ENCODE results near the gene SLC7A6.

Gene SLC7A6

DNA sequence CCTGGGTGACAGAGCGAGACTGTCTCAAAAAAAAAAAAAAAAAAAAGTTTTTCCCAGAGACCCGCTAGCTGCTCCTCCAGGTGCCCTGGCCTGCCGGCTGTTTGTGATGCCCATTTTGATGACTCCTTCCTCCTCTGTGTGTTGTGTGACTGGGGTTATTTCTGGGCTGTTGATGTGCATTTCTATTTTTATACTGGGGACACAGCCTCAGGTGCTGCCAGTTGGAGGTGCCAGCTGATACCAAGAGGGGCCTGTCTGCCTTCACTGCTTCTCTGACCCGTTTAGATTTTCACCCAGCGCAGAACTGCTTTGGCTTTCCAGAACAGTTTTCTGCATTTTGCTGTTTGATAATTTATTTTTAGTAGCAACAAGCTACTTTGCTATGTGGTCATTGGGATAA, 12.5 kb upstream of the SLC7A6 start:
- H3K4me1 ChIP-seq (ENCODE audit: control insufficient read depth in 5 of 5, insufficient read depth in 5 of 5, low read length in 5 of 5) = peaks cover 2 to 35% (median 21%) of the 10 kb centered on the region in 5 donors
- no peaks in the 10 kb centered on the region for H3K9me3 ChIP-seq (ENCODE audit: control insufficient read depth in 5 of 5, low read length in 5 of 5)
- peaks cover 0 to 80% (median 58%) of the 10 kb centered on the region in 5 donors for H3K36me3 ChIP-seq (ENCODE audit: control insufficient read depth in 5 of 5, insufficient read depth in 5 of 5, low read length in 5 of 5)
- no peak overlapping the region for H3K27ac ChIP-seq (ENCODE audit: low read depth, low read length)
- H3K4me3 ChIP-seq (ENCODE audit: low read depth in 1 of 5, low read length in 5 of 5) = no peak overlapping the region
- no peaks in the 10 kb centered on the region for H3K27me3 ChIP-seq (ENCODE audit: control insufficient read depth in 5 of 5, insufficient read depth in 4 of 5, low read length in 5 of 5)
- H3K9ac ChIP-seq (ENCODE audit: low read length in 5 of 5) = no peak overlapping the region

DNA sequence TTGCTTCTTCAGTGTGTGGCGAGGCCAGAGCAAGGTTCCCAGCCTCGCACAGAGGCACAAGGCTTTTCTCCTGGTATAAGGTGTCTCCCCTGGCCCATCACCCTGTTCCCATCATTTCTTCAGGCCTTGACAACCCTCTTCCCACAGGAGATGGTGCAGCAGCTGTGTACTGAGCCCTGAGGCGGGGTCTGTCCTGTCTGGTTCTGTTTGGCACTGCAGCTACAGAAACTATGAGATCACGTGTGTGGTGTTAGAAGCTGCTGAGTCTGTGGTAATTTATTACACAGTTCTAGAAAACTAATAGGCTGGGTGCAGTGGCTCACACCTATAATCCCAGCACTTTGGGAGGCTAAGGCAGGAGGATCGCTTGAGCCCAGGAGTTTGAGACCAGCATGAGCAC, 11.9 kb upstream of the SLC7A6 start:
- peaks cover 0 to 33% (median 18%) of the 10 kb centered on the region in 5 donors for H3K4me1 ChIP-seq (ENCODE audit: control insufficient read depth in 5 of 5, insufficient read depth in 5 of 5, low read length in 5 of 5)
- H3K27ac ChIP-seq (ENCODE audit: low read depth, low read length) = no peak overlapping the region
- no peak overlapping the region for H3K9ac ChIP-seq (ENCODE audit: low read length in 5 of 5)
- H3K4me3 ChIP-seq (ENCODE audit: low read depth in 1 of 5, low read length in 5 of 5) = no peak overlapping the region
- peaks cover 0 to 80% (median 61%) of the 10 kb centered on the region in 5 donors for H3K36me3 ChIP-seq (ENCODE audit: control insufficient read depth in 5 of 5, insufficient read depth in 5 of 5, low read length in 5 of 5)
- no peaks in the 10 kb centered on the region for H3K27me3 ChIP-seq (ENCODE audit: control insufficient read depth in 5 of 5, insufficient read depth in 4 of 5, low read length in 5 of 5)
- no peaks in the 10 kb centered on the region for H3K9me3 ChIP-seq (ENCODE audit: control insufficient read depth in 5 of 5, low read length in 5 of 5)

DNA sequence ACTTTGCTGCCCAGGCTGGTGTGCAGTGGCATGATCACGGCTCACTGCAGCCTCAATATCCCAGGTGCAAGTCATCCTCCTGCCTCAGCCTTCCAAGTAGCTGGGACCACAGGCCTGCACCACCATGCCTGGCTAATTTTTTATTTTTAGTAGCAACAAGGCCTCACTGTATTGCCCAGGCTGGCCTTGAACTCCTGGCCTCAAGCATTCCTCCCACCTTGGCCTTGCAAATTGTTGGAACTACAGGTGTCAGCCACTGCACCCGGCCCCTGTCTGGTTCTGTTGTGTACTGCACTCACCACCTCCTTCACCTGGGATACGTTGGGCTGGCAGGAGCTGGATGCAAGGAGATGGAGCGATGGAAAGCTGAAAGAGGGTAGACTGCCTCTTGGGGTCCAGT, 10.6 kb upstream of the SLC7A6 start:
- Histone ChIP-seq H3K4me3 (ENCODE audit: low read depth in 1 of 5, low read length in 5 of 5) (no peak overlapping the region), H3K9ac (ENCODE audit: low read length in 5 of 5) (no peak overlapping the region), H3K9me3 (ENCODE audit: control insufficient read depth in 5 of 5, low read length in 5 of 5) (no peaks in the 10 kb centered on the region), H3K36me3 (ENCODE audit: control insufficient read depth in 5 of 5, insufficient read depth in 5 of 5, low read length in 5 of 5) (peaks cover 0 to 87% (median 67%) of the 10 kb centered on the region in 5 donors), H3K27me3 (ENCODE audit: control insufficient read depth in 5 of 5, insufficient read depth in 4 of 5, low read length in 5 of 5) (no peaks in the 10 kb centered on the region), H3K4me1 (ENCODE audit: control insufficient read depth in 5 of 5, insufficient read depth in 5 of 5, low read length in 5 of 5) (peaks cover 2 to 37% (median 23%) of the 10 kb centered on the region in 5 donors), H3K27ac (ENCODE audit: low read depth, low read length) (no peak overlapping the region)

DNA sequence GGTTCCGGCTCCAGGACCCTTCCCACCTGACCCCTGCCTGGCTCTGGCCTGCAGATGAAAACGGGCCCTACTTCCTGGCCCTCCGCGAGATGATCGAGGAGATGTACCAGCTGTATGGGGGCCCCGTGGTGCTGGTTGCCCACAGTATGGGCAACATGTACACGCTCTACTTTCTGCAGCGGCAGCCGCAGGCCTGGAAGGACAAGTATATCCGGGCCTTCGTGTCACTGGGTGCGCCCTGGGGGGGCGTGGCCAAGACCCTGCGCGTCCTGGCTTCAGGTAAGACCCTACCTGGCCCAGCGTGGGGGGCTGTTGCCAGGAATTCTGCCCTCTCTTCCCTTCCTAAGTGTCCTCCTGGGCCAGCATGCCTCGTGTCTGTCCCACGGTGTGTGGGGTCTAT, 8.6 kb upstream of the SLC7A6 start:
- Histone ChIP-seq H3K27me3 (ENCODE audit: control insufficient read depth in 5 of 5, insufficient read depth in 4 of 5, low read length in 5 of 5) (no peaks in the 10 kb centered on the region), H3K4me1 (ENCODE audit: control insufficient read depth in 5 of 5, insufficient read depth in 5 of 5, low read length in 5 of 5) (peaks cover 2 to 39% (median 26%) of the 10 kb centered on the region in 5 donors), H3K9ac (ENCODE audit: low read length in 5 of 5) (no peak overlapping the region), H3K36me3 (ENCODE audit: control insufficient read depth in 5 of 5, insufficient read depth in 5 of 5, low read length in 5 of 5) (peaks cover 0 to 87% (median 70%) of the 10 kb centered on the region in 5 donors), H3K4me3 (ENCODE audit: low read depth in 1 of 5, low read length in 5 of 5) (no peak overlapping the region), H3K27ac (ENCODE audit: low read depth, low read length) (no peak overlapping the region), H3K9me3 (ENCODE audit: control insufficient read depth in 5 of 5, low read length in 5 of 5) (no peaks in the 10 kb centered on the region)

DNA sequence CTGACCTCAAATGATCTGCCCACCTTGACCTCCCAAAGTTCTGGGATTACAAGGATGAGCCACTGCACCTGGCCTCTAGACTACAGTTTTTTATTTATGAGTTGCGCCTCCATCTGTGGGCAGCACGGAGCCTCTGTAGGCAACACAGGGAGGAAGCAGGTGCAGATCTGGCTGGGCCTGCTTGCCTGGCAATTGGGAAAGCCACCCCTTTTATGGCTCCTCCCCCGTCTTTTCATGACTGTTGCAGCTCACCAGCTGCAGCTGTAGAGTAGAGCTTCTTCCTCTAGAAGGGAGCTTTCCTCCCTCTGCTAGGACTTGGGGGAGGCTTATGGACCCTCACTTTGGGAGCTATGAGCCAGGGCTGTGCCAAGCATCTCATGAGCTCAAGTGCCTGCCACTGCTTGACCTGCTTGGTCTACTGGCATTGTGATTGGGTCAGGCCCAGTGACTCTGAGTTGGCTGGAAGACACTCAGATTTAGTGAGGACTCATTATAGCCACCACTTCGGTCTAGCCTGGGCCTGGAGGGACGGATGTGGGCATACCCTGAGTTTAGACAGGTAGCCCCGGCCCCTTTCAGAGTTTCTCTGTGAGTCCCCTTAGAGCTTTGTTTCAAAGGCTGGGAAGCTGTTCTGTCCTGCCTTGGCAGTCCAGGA, 6.9 kb upstream of the SLC7A6 start:
- peaks cover 0 to 78% (median 58%) of the 10 kb centered on the region in 5 donors for H3K36me3 ChIP-seq (ENCODE audit: control insufficient read depth in 5 of 5, insufficient read depth in 5 of 5, low read length in 5 of 5)
- peak overlapping the region; percentile 91 for H3K27ac ChIP-seq (ENCODE audit: low read depth, low read length)
- H3K9me3 ChIP-seq (ENCODE audit: control insufficient read depth in 5 of 5, low read length in 5 of 5) = no peaks in the 10 kb centered on the region
- H3K4me3 ChIP-seq (ENCODE audit: low read depth in 1 of 5, low read length in 5 of 5) = no peak overlapping the region
- no peaks in the 10 kb centered on the region for H3K27me3 ChIP-seq (ENCODE audit: control insufficient read depth in 5 of 5, insufficient read depth in 4 of 5, low read length in 5 of 5)
- H3K9ac ChIP-seq (ENCODE audit: low read length in 5 of 5) = peak overlapping the region in 2 of 5 donors; percentile 3 to 37
- peaks cover 2 to 38% (median 29%) of the 10 kb centered on the region in 5 donors for H3K4me1 ChIP-seq (ENCODE audit: control insufficient read depth in 5 of 5, insufficient read depth in 5 of 5, low read length in 5 of 5)

DNA sequence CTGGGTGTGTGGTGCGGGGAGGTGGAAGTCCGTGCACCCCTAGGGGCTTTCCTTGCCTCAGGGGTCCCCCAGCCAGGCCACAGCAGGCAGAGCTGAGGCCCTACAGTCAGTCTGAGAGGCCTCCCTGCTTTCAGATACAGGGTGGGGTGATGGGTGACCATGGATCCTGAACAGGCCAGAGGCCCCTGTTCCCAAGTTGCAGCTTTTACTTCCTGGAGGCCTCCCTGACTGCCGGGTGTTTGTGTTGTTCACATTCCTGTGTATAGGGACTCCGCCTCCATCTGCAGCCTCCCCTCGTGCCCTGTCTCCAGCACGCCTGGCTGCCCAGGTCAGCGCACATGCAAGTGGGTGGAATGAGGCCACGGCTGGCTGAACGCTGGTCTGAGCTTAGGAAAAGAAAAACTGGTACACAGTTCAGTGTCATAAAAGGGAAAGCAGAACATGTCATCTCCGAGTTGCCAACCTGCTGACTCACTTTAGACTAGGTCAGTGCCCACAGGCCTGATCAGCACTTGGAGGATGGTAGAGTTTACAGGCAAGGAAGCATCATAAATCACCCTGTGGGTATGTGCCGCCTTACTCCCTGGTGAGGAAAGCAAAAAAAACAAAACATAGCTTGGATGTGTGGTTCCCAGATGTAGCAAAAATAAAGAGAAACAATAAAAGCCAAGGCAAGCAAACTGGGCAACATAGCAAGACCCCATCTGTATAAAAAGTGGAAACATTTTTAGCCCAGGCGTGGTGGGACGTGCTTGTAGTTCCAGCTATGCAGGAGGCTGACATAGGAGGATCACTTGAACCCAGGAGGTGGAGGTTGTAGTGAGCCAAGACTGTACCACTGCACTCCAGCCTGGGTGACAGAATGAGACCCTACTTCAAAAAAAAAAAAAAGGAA, 6.2 kb upstream of the SLC7A6 start:
- H3K27me3 ChIP-seq (ENCODE audit: control insufficient read depth in 5 of 5, insufficient read depth in 4 of 5, low read length in 5 of 5) = no peaks in the 10 kb centered on the region
- peaks cover 0 to 70% (median 51%) of the 10 kb centered on the region in 5 donors for H3K36me3 ChIP-seq (ENCODE audit: control insufficient read depth in 5 of 5, insufficient read depth in 5 of 5, low read length in 5 of 5)
- H3K9me3 ChIP-seq (ENCODE audit: control insufficient read depth in 5 of 5, low read length in 5 of 5) = no peaks in the 10 kb centered on the region
- H3K4me1 ChIP-seq (ENCODE audit: control insufficient read depth in 5 of 5, insufficient read depth in 5 of 5, low read length in 5 of 5) = peaks cover 2 to 37% (median 29%) of the 10 kb centered on the region in 5 donors
- H3K4me3 ChIP-seq (ENCODE audit: low read depth in 1 of 5, low read length in 5 of 5) = no peak overlapping the region
- peak overlapping the region; percentile 91 for H3K27ac ChIP-seq (ENCODE audit: low read depth, low read length)
- peak overlapping the region in 2 of 5 donors; percentile 3 to 37 for H3K9ac ChIP-seq (ENCODE audit: low read length in 5 of 5)

DNA sequence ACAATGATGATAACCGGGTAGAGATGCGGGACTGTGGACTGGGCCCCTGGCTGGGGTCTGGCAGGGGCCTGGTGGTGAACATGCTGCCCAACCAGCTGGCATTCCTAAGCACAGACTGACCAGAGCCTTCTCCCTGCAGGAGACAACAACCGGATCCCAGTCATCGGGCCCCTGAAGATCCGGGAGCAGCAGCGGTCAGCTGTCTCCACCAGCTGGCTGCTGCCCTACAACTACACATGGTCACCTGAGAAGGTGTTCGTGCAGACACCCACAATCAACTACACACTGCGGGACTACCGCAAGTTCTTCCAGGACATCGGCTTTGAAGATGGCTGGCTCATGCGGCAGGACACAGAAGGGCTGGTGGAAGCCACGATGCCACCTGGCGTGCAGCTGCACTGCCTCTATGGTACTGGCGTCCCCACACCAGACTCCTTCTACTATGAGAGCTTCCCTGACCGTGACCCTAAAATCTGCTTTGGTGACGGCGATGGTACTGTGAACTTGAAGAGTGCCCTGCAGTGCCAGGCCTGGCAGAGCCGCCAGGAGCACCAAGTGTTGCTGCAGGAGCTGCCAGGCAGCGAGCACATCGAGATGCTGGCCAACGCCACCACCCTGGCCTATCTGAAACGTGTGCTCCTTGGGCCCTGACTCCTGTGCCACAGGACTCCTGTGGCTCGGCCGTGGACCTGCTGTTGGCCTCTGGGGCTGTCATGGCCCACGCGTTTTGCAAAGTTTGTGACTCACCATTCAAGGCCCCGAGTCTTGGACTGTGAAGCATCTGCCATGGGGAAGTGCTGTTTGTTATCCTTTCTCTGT, 5.1 kb upstream of the SLC7A6 start:
- Histone ChIP-seq H3K36me3 (ENCODE audit: control insufficient read depth in 5 of 5, insufficient read depth in 5 of 5, low read length in 5 of 5) (peaks cover 0 to 61% (median 43%) of the 10 kb centered on the region in 5 donors), H3K27ac (ENCODE audit: low read depth, low read length) (peak overlapping the region; percentile 60), H3K4me1 (ENCODE audit: control insufficient read depth in 5 of 5, insufficient read depth in 5 of 5, low read length in 5 of 5) (peaks cover 3 to 47% (median 35%) of the 10 kb centered on the region in 5 donors)

DNA sequence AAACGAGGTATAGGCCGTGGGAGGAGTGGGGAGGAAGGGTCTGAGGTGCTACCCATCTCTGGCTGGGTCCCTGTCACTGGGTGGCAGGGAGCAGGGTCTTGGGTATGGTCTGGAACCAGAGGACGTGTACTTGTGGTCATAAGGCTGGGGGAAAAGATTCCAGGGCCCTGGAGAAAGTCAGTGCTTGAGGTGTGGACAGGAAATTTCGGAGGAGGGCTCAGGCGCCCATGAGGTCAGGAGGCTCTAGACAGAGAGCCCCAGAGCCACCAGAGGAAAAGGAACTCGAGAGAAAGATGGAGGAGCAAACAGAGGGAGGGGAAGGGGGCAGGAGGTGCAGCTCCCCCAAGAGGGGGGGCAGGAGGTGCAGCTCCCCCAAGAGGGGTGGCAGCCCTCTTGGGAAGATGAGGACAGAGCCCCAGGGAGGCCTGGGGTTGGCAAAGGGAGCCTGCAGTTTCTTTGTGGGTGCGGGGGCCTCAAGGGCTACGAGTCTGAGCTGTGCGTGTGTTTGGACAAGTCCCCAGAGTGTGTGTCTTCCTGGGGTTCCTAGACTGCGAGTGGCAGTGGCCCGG, 683 bp upstream of the SLC7A6 start:
- peaks cover 4 to 58% (median 34%) of the 10 kb centered on the region in 5 donors for H3K4me1 ChIP-seq (ENCODE audit: control insufficient read depth in 5 of 5, insufficient read depth in 5 of 5, low read length in 5 of 5)
- no peaks in the 10 kb centered on the region for H3K27me3 ChIP-seq (ENCODE audit: control insufficient read depth in 5 of 5, insufficient read depth in 4 of 5, low read length in 5 of 5)
- H3K4me3 ChIP-seq (ENCODE audit: low read depth in 1 of 5, low read length in 5 of 5) = peak overlapping the region in 4 of 5 donors; percentile 79 to 90 (median 86)
- H3K9me3 ChIP-seq (ENCODE audit: control insufficient read depth in 5 of 5, low read length in 5 of 5) = no peaks in the 10 kb centered on the region
- peak overlapping the region; percentile 38 to 96 (median 81) for H3K9ac ChIP-seq (ENCODE audit: low read length in 5 of 5)
- peaks cover 0 to 27% (median 21%) of the 10 kb centered on the region in 5 donors for H3K36me3 ChIP-seq (ENCODE audit: control insufficient read depth in 5 of 5, insufficient read depth in 5 of 5, low read length in 5 of 5)
- H3K27ac ChIP-seq (ENCODE audit: low read depth, low read length) = peak overlapping the region; percentile 98

More for the DNA sequence above, 5.1 kb upstream of the SLC7A6 start:
- Histone ChIP-seq H3K27me3 (ENCODE audit: control insufficient read depth in 5 of 5, insufficient read depth in 4 of 5, low read length in 5 of 5) (no peaks in the 10 kb centered on the region), H3K9me3 (ENCODE audit: control insufficient read depth in 5 of 5, low read length in 5 of 5) (no peaks in the 10 kb centered on the region), H3K4me3 (ENCODE audit: low read depth in 1 of 5, low read length in 5 of 5) (no peak overlapping the region), H3K9ac (ENCODE audit: low read length in 5 of 5) (no peak overlapping the region)

DNA sequence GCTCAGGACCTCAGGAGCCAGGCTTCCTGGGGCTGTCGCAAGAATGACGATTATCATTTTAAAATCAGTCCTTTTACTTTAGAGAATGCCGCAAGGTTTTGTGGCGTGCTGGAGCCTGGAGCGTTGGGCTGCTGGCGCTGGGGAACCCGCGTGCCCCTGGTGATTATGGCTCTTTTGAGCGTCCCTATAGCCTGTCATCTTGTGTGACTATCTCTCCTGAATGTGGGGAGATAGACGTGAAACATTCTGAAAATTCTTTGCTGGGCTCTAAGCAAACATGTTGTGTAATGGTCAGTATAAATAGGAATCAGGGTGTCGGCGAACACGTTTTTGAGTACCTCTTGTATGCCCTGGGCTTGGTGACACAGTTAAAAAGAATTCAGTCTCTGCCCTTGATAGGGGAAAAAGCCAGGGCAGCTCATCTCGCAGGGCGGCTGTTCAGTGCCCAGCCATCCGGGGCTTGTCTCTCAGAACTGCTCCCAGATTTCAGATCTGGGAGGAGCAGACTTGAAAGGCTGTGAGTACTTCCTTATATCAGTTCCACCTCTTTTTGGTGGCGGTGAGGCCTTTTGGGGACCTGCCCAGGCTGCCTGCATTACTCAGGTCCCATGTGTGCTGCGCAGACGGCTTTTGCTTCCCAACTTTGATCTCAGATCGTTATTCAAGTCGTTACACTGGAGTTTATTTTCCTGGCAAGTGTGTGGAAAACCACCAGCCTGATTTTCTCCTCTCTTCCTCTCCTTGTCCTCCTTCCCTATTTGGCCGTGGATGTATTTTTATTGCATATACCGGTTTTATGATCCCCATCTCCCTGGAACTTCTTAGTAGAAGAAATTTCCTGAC, 973 bp downstream of the SLC7A6 start:
- Histone ChIP-seq H3K27me3 (ENCODE audit: control insufficient read depth in 5 of 5, insufficient read depth in 4 of 5, low read length in 5 of 5) (no peaks in the 10 kb centered on the region), H3K27ac (ENCODE audit: low read depth, low read length) (peak overlapping the region; percentile 98), H3K9ac (ENCODE audit: low read length in 5 of 5) (peak overlapping the region; percentile 80 to 98 (median 95)), H3K9me3 (ENCODE audit: control insufficient read depth in 5 of 5, low read length in 5 of 5) (no peaks in the 10 kb centered on the region), H3K4me1 (ENCODE audit: control insufficient read depth in 5 of 5, insufficient read depth in 5 of 5, low read length in 5 of 5) (peaks cover 4 to 54% (median 46%) of the 10 kb centered on the region in 5 donors), H3K36me3 (ENCODE audit: control insufficient read depth in 5 of 5, insufficient read depth in 5 of 5, low read length in 5 of 5) (peaks cover 2 to 18% (median 6%) of the 10 kb centered on the region in 5 donors), H3K4me3 (ENCODE audit: low read depth in 1 of 5, low read length in 5 of 5) (peak overlapping the region; percentile 77 to 90 (median 83))
